Measurements from ENCODE around the gene CD300C.
"Not testable (repeated sequence)": the region's sequence is repeated elsewhere in the genome, so short reads cannot be mapped to it uniquely, and the experiment has no call there.

The CD300C gene

GRCh38 chr17:74545843-74546230 is at the start of gene CD300C:
TSS of gene CD300C (minus strand) at chr17:74546115. CDS start at chr17:74545782, 333 bp downstream.
- DNase-seq (ENCODE audit: low read depth): no peak

GRCh38 chr17:74595037-74595750 is 49.3 kb upstream of the CD300C start:
- DNase-seq (ENCODE audit: low read depth): no peak

- DNase-seq (ENCODE audit: low read depth): no peak
Measured at GRCh38 chr17:74592087-74592990, 46.4 kb upstream of the CD300C start, which contains the start of gene CD300LD. TSS of gene CD300LD (minus strand) at chr17:74592283. CDS start at chr17:74592202, 81 bp downstream.

GRCh38 chr17:74591503-74591902 is 45.6 kb upstream of the CD300C start:
- no peak for DNase-seq (ENCODE audit: low read depth)

- DNase-seq (ENCODE audit: low read depth): no peak
Measured at GRCh38 chr17:74585711-74586110, 39.8 kb upstream of the CD300C start.

- DNase-seq (ENCODE audit: low read depth): no peak
Measured at GRCh38 chr17:74584292-74585060, 38.6 kb upstream of the CD300C start.

- DNase-seq (ENCODE audit: low read depth): no peak
Measured at GRCh38 chr17:74582633-74583032, 36.7 kb upstream of the CD300C start.

- no peak for DNase-seq (ENCODE audit: low read depth)
Measured at GRCh38 chr17:74579900-74580299, 34.0 kb upstream of the CD300C start.

- no peak for DNase-seq (ENCODE audit: low read depth)
Measured at GRCh38 chr17:74578979-74579378, 33.1 kb upstream of the CD300C start.

GRCh38 chr17:74574489-74575142 is 28.7 kb upstream of the CD300C start:
- no peak for DNase-seq (ENCODE audit: low read depth)

- not testable (repeated sequence) for DNase-seq (ENCODE audit: low read depth)
Measured at GRCh38 chr17:74573635-74574034, 27.7 kb upstream of the CD300C start.

- no peak for DNase-seq (ENCODE audit: low read depth)
Measured at GRCh38 chr17:74573169-74573568, 27.3 kb upstream of the CD300C start.

GRCh38 chr17:74571621-74572270 is 25.8 kb upstream of the CD300C start:
- DNase-seq (ENCODE audit: low read depth): no peak

GRCh38 chr17:74569020-74570003 is 23.4 kb upstream of the CD300C start:
- DNase-seq (ENCODE audit: low read depth): no peak

- DNase-seq (ENCODE audit: low read depth): no peak
Measured at GRCh38 chr17:74568106-74568873, 22.4 kb upstream of the CD300C start.

- no peak for DNase-seq (ENCODE audit: low read depth)
Measured at GRCh38 chr17:74567397-74567796, 21.5 kb upstream of the CD300C start, which contains the start of gene CD300H. TSS of gene CD300H (minus strand) at chr17:74567509.

GRCh38 chr17:74566132-74566753 is 20.3 kb upstream of the CD300C start:
- no peak for DNase-seq (ENCODE audit: low read depth)

GRCh38 chr17:74565126-74565525 is 19.2 kb upstream of the CD300C start:
- no peak for DNase-seq (ENCODE audit: low read depth)

GRCh38 chr17:74563358-74563757 is 17.4 kb upstream of the CD300C start:
- no peak for DNase-seq (ENCODE audit: low read depth)

Data from stimulated activated CD8-positive, alpha-beta memory T cell treated with anti-CD3 and anti-CD28 coated beads, Interleukin-15, amount 100 ng/mL, for 1 hour (primary cell).